GM19468 (cell line): ENCODE results near the gene ABCC1.
"Not testable (repeated sequence)": the region's sequence is repeated elsewhere in the genome, so short reads cannot be mapped to it uniquely, and the experiment has no call there.

Experiments used
- ATAC-seq: cut with Tn5 transposase; IDR thresholded peaks from one replicate; pipeline ENCODE4 v1.9.1; 2021; ENCODE audit warnings: mild to moderate bottlenecking, moderate library complexity, moderate number of reproducible peaks; ENCODE audit not compliant: unreplicated experiment; ENCODE audit errors: extremely low read depth

The ABCC1 gene

GRCh38 chr16:15949210-15950160 lies at the start of gene ABCC1:
TSS of gene ABCC1 (plus strand) at chr16:15949616. CDS start at chr16:15949752, 136 bp downstream.
- ATAC-seq: no peak

GRCh38 chr16:15900357-15900756 lies 49.1 kb upstream of the ABCC1 start:
- no peak for ATAC-seq

- no peak for ATAC-seq
These were observed 48.4 kb upstream of the ABCC1 start for GRCh38 chr16:15900901-15901500.

GRCh38 chr16:15903960-15904359 lies 45.5 kb upstream of the ABCC1 start:
- no peak for ATAC-seq

- ATAC-seq: no peak
These were observed 43.0 kb upstream of the ABCC1 start for GRCh38 chr16:15906439-15906838.

GRCh38 chr16:15907863-15908478 lies 41.4 kb upstream of the ABCC1 start:
- peak; percentile 92 for ATAC-seq

- no peak for ATAC-seq
These were observed 38.2 kb upstream of the ABCC1 start for GRCh38 chr16:15911198-15911597.

GRCh38 chr16:15913046-15913698 lies 36.2 kb upstream of the ABCC1 start:
- no peak for ATAC-seq

- no peak for ATAC-seq
These were observed 33.8 kb upstream of the ABCC1 start for GRCh38 chr16:15915555-15916081.

GRCh38 chr16:15916323-15916722 lies 33.1 kb upstream of the ABCC1 start:
- no peak for ATAC-seq

- not testable (repeated sequence) for ATAC-seq
These were observed 31.1 kb upstream of the ABCC1 start for GRCh38 chr16:15918314-15918713.

- ATAC-seq: no peak
These were observed 30.1 kb upstream of the ABCC1 start for GRCh38 chr16:15919331-15919730.

GRCh38 chr16:15924996-15925395 lies 24.4 kb upstream of the ABCC1 start:
- no peak for ATAC-seq

GRCh38 chr16:15925631-15926030 lies 23.8 kb upstream of the ABCC1 start:
- no peak for ATAC-seq

- no peak for ATAC-seq
These were observed 20.9 kb upstream of the ABCC1 start for GRCh38 chr16:15928261-15929104.

- ATAC-seq: no peak
These were observed 16.5 kb upstream of the ABCC1 start for GRCh38 chr16:15932939-15933338.

GRCh38 chr16:15933781-15934180 lies 15.6 kb upstream of the ABCC1 start:
- no peak for ATAC-seq

- no peak for ATAC-seq
These were observed 14.4 kb upstream of the ABCC1 start for GRCh38 chr16:15934991-15935390.

GRCh38 chr16:15936809-15937208 lies 12.6 kb upstream of the ABCC1 start:
- ATAC-seq: not testable (repeated sequence)
